Adrenal gland (tissue), 12 donors: Measurements from ENCODE around the gene CHD9. TPM values are rescaled to one million over a fixed set of nuclear protein-coding genes. Genes with fewer than 3 reads are reported as not detected.
"Not testable (repeated sequence)": the region's sequence is repeated elsewhere in the genome, so short reads cannot be mapped to it uniquely, and the experiment has no call there.

Experiments
- DNase-seq, 7 donors: peaks; one replicate each; pipeline ENCODE4 v3.0.0-alpha.2; 2019 to 2020
- H3K27ac ChIP-seq, 5 donors: fragments of 200-600 bp; sonication (generic) in 4 of 5; 1 replicate in 3 of 5; 2 replicates in 2 of 5; pipeline versions ENCODE4 v1.5.1 to v1.8.0; 2016 to 2020; ENCODE audit warnings: mild to moderate bottlenecking in 1 of 5
- H3K27me3 ChIP-seq: fragments of 200-600 bp; 2 replicates; pipeline ENCODE4 v1.8.0; 2021
- H3K36me3 ChIP-seq, 2 donors: fragments of 200-600 bp; replicated peaks in 1 of 2; 1 replicate in 1 of 2; 2 replicates in 1 of 2; pipeline versions ENCODE4 v1.5.1 to v1.8.0; 2018 to 2022
- H3K4me1 ChIP-seq, 2 donors: fragments of 200-600 bp; replicated peaks in 1 of 2; 1 replicate in 1 of 2; 2 replicates in 1 of 2; pipeline versions ENCODE4 v1.5.1 to v1.8.0; 2018 to 2021
- H3K4me3 ChIP-seq, 4 donors: fragments of 200-600 bp; sonication (generic) in 3 of 4; one replicate each; pipeline ENCODE4 v1.5.1; 2016 to 2018
- H3K9me3 ChIP-seq, 3 donors: fragments of 200-600 bp; sonication (generic) in 1 of 3; replicated peaks in 1 of 3; 1 replicate in 2 of 3; 2 replicates in 1 of 3; pipeline versions ENCODE4 v1.5.1 to v1.8.0; 2016 to 2021
- POLR2A ChIP-seq, 2 donors: fragments of 450-650 bp; IDR thresholded peaks; one replicate each; pipeline ENCODE4 v1.6.1; 2017; ENCODE audit warnings: antibody characterized with exemption in 2 of 2, mild to moderate bottlenecking in 2 of 2, moderate library complexity in 1 of 2
- WGBS, 4 donors: extraction: QIAGEN DNeasy Blood & Tissue Kit in 2 of 4; methylation state at CpG; one replicate each; pipeline versions ENCODE4 v1.1.5 to v1.1.7; 2013 to 2017; 5-methylcytosine and 5-hydroxymethylcytosine counted together
- intact Hi-C, 2 donors: fragments of 100-400 bp; cut with DNase I; formaldehyde crosslinking; loops; one replicate each; pipeline versions ENCODE4 v1.14.1 to v1.15.0; 2022 to 2023
- polyA plus RNA-seq, 3 donors: library from polyadenylated mRNA; stranded (reverse); fragments of 200-250 nt in 2 of 3; fragments of 350-450 nt in 1 of 3; fragmentation: Illumina TruSeq in 1 of 3; extraction: RNeasy Lipid Tissue Mini Kit (QIAGEN cat#74804) in 1 of 3; gene quantifications; one replicate each; pipeline ENCODE4 v1.2.3, GENCODE V29; 2013 to 2014
- total RNA-seq, 9 donors: library from RNA; depleted of rRNA in 4 of 9; stranded (reverse); fragments of >200 nt in 4 of 9; fragments of 120-200 nt in 1 of 9; fragmentation: NEBNext Ultra II Directional in 1 of 9; extraction: Animal tissue kit (Norgen Biotek cat#: 25700) in 1 of 9; gene quantifications; one replicate each; pipeline versions ENCODE4 v1.1.0 to v1.2.4, GENCODE V29; 2013 to 2023
- TF ChIP-seq, protein P1 (sequence below), 6 experiments: fragments of 450-650 bp in 4 of 6; fragments of 200-600 bp in 2 of 6; sonication (generic) in 1 of 6; IDR thresholded peaks; 1 replicate in 5 of 6; 2 replicates in 1 of 6; pipeline versions ENCODE4 v1.5.1 to v1.8.0; 2016 to 2021; ENCODE audit warnings: antibody characterized with exemption in 6 of 6, mild to moderate bottlenecking in 2 of 6, moderate library complexity in 1 of 6
- donor health status: healthy with polysubstance abuse.
- donor health status: Bipolar disorder and iron deficiency.
- donor health status: DM: yes; HTN: yes; CAD: no.
- donor health status: DM: no; HTN: no; CAD: no.
- donor health status: DM: no; HTN: no; CAD: no.
- donor health status: DM: yes; HTN: yes; CAD: no.

Gene CHD9
- total and polyA plus RNA-seq, 12 donors = 10.0 to 95.9 (median 54.7) TPM

DNA sequence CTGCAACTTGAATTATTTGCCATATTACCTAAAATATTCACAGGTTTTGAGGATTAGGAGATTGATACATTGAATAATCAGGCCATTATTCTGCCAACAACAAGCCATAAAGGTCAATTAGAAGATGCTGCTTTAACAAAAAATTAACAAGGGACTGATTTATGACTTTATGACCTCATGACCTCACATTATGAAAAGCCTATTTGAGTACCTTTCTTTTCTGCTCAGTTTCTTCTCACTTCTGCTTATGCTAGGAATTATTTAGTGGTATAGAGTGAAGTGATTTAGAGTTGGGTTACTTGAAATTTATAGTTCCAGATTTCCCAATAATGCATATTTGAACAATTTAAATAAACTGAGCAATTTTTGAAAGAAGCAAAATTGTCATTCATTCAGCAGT, 121.6 kb downstream of the CHD9 start:
- no peak overlapping the region for H3K4me3 ChIP-seq
- TF ChIP-seq, protein P1, sequence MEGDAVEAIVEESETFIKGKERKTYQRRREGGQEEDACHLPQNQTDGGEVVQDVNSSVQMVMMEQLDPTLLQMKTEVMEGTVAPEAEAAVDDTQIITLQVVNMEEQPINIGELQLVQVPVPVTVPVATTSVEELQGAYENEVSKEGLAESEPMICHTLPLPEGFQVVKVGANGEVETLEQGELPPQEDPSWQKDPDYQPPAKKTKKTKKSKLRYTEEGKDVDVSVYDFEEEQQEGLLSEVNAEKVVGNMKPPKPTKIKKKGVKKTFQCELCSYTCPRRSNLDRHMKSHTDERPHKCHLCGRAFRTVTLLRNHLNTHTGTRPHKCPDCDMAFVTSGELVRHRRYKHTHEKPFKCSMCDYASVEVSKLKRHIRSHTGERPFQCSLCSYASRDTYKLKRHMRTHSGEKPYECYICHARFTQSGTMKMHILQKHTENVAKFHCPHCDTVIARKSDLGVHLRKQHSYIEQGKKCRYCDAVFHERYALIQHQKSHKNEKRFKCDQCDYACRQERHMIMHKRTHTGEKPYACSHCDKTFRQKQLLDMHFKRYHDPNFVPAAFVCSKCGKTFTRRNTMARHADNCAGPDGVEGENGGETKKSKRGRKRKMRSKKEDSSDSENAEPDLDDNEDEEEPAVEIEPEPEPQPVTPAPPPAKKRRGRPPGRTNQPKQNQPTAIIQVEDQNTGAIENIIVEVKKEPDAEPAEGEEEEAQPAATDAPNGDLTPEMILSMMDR (IDR thresholded peaks at IDR 0.05) = no peak
- no peak for TF ChIP-seq POLR2A (IDR thresholded peaks at IDR 0.05)
- no peak overlapping the region for H3K27ac ChIP-seq
- peaks cover 0 to 19% of the 10 kb centered on the region in 2 donors for H3K4me1 ChIP-seq
- intact Hi-C loops = no loop called here
- no peak for DNase-seq
- H3K9me3 ChIP-seq = no peaks in the 10 kb centered on the region
- no peaks in the 10 kb centered on the region for H3K27me3 ChIP-seq
- no peaks in the 10 kb centered on the region for H3K36me3 ChIP-seq

DNA sequence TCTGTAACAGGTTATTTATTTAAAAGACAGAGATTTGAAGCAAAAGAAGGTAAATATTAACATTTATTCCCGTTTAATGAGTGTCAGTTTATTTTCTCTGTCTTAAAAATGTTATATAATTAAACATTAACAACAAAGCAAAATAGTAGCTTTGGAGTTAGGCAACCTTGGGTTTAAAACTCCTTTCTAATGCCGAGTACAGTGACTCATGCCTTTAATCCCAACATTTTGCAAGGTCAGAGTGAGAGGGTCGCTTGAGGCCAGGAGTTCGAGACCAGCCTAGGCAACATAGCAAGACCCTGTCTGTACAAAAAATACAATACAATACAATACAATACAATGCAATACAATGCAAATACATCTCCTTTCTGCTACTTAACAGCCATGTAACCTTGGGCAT, 128.7 kb downstream of the CHD9 start:
- H3K27me3 ChIP-seq = no peaks in the 10 kb centered on the region
- TF ChIP-seq, protein P1 (IDR thresholded peaks at IDR 0.05) = no peak
- TF ChIP-seq POLR2A (IDR thresholded peaks at IDR 0.05) = no peak
- no peak overlapping the region for H3K27ac ChIP-seq
- no peaks in the 10 kb centered on the region for H3K36me3 ChIP-seq
- no peaks in the 10 kb centered on the region for H3K9me3 ChIP-seq
- H3K4me1 ChIP-seq = no peaks in the 10 kb centered on the region
- H3K4me3 ChIP-seq = no peak overlapping the region
- no peak for DNase-seq
- intact Hi-C loops = no loop called here
- WGBS, 4 donors = 45 to 60% (median 55%) methylated on average over 4 of the region's 4 CpGs

DNA sequence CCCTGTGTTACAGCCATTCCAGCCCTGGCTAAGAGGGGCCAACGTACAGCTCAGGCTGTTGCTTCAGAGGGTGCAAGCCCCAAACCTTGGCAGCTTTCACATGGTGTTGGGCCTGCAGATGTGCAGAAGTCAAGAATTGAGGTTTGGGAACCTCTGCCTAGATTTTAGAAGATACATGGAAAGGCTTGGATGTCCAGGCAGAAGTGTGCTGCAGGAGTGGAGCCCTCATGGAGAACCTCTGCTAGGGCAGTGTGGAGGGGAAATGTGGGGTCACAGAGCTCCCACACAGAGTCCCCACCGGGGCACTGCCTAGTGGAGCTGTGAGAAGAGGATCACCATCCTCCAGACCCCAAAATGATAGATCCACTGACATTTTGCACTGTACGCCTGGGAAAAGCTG, 130.9 kb downstream of the CHD9 start:
- H3K4me3 ChIP-seq, H3K27me3 ChIP-seq, H3K9me3 ChIP-seq, H3K4me1 ChIP-seq, H3K27ac ChIP-seq, DNase-seq, H3K36me3 ChIP-seq, intact Hi-C loops: not testable (repeated sequence)
- WGBS, 4 donors = 95 to 100% (median 98%) methylated on average over 2 to 3 of the region's 3 CpGs

DNA sequence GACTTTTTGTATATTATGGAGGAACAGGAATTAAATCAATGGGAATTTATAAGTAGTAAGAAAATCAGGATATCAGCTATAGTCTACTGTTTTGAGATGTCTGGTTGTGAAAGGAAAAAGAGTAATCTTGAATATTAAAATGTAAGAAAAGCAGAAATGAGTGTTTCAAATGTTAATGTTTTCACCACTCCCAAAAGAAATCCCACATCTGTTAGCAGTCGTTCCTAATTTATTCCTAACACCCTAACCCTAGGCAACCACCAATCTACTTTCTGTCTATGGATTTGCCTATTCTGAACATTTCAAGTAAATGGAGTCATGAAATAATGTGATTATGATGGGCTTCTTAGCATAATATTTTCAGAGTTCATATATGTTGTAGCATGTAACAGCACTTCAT, 133.0 kb downstream of the CHD9 start:
- peaks cover 0 to 6% of the 10 kb centered on the region in 2 donors for H3K4me1 ChIP-seq
- 84 to 93% (median 92%) methylated on average over 1 of the region's 1 CpG for WGBS, 4 donors
- no peak overlapping the region for H3K27ac ChIP-seq
- H3K36me3 ChIP-seq = no peaks in the 10 kb centered on the region
- intact Hi-C loops = no loop called here
- TF ChIP-seq, protein P1 (IDR thresholded peaks at IDR 0.05) = no peak
- no peak for TF ChIP-seq POLR2A (IDR thresholded peaks at IDR 0.05)
- no peaks in the 10 kb centered on the region for H3K27me3 ChIP-seq
- H3K4me3 ChIP-seq = no peak overlapping the region
- no peaks in the 10 kb centered on the region for H3K9me3 ChIP-seq
- DNase-seq = no peak

DNA sequence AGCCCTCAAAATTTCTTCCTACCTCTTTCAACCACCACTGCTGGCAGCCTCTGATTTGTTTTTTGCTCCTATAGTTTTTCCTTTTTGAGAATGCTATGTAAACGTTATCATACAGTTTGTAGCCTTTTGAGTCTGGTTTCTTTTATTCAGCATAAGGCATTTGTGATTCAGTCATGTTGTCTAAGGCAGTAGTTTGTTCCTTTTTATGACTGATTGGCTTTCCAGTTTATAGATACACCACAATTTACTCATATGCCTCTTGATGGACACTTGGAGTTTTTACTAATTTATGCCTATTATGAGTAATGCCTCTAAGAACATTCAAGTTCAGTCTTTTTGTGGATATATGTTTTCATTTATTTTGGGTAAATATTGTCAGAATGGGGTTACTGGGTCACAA, 136.6 kb downstream of the CHD9 start:
- TF ChIP-seq, protein P1 (IDR thresholded peaks at IDR 0.05) = no peak
- no peak for TF ChIP-seq POLR2A (IDR thresholded peaks at IDR 0.05)
- no peak overlapping the region for H3K27ac ChIP-seq
- no peaks in the 10 kb centered on the region for H3K36me3 ChIP-seq
- WGBS, 4 donors = 67 to 85% (median 80%) methylated on average over 1 of the region's 1 CpG
- no peaks in the 10 kb centered on the region for H3K9me3 ChIP-seq
- peaks cover 0 to 6% of the 10 kb centered on the region in 2 donors for H3K4me1 ChIP-seq
- intact Hi-C loops = no loop called here
- DNase-seq = no peak
- H3K27me3 ChIP-seq = no peaks in the 10 kb centered on the region
- H3K4me3 ChIP-seq = no peak overlapping the region
